ENCODE measurements around the gene GJE1.

GJE1 gene

DNA sequence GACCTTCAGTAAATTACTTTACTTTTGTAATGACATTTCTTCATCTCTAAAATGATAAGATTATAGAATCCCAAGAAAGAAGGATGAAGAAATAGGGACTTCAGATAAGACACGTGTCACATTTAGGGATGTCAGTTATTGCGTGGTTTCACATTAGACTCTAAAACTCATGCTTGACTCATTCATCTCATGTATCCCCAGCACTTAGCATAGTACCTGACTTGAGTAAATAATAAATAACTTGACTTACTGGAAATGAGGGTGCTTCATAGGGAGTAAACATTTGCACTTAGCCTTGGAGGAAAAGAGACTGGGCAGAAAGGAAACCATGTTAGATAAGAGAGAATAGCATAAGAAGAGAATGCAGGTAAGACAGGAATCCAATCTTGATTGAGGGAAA, 51.6 kb downstream of the GJE1 start (continued):
- TF ChIP-seq, protein P1, sequence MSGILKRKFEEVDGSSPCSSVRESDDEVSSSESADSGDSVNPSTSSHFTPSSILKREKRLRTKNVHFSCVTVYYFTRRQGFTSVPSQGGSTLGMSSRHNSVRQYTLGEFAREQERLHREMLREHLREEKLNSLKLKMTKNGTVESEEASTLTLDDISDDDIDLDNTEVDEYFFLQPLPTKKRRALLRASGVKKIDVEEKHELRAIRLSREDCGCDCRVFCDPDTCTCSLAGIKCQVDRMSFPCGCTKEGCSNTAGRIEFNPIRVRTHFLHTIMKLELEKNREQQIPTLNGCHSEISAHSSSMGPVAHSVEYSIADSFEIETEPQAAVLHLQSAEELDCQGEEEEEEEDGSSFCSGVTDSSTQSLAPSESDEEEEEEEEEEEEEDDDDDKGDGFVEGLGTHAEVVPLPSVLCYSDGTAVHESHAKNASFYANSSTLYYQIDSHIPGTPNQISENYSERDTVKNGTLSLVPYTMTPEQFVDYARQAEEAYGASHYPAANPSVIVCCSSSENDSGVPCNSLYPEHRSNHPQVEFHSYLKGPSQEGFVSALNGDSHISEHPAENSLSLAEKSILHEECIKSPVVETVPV (CRISPR knock-in tag; IDR thresholded peaks at IDR 0.05), result no peak
- no peak for TF ChIP-seq SNAI2 (CRISPR knock-in tag; IDR thresholded peaks at IDR 0.05)
- no peak for TF ChIP-seq ZNF8 (CRISPR knock-in tag; IDR thresholded peaks at IDR 0.05)
- TF ChIP-seq ARNTL (CRISPR knock-in tag; IDR thresholded peaks at IDR 0.05; ENCODE audit: borderline replicate concordance, low read depth), result no peak
- TF ChIP-seq ZNF70 (CRISPR knock-in tag; IDR thresholded peaks at IDR 0.05), result no peak
- TF ChIP-seq ESRRG (CRISPR knock-in tag; IDR thresholded peaks at IDR 0.05), result no peak
- TF ChIP-seq ZC3H10 (CRISPR knock-in tag; IDR thresholded peaks at IDR 0.05), result no peak
- TF ChIP-seq CSDC2 (CRISPR knock-in tag; IDR thresholded peaks at IDR 0.05), result no peak
- no peak for TF ChIP-seq OSR1 (CRISPR knock-in tag; IDR thresholded peaks at IDR 0.05)
- TF ChIP-seq RARB (CRISPR knock-in tag; IDR thresholded peaks at IDR 0.05), result no peak
- no peak for TF ChIP-seq TCF4 (CRISPR knock-in tag; IDR thresholded peaks at IDR 0.05; ENCODE audit: borderline replicate concordance)
- no peak for TF ChIP-seq PPARA (CRISPR knock-in tag; IDR thresholded peaks at IDR 0.05; ENCODE audit: borderline replicate concordance)
